ENCODE measurements around the gene PDLIM7.

PDLIM7 gene

DNA sequence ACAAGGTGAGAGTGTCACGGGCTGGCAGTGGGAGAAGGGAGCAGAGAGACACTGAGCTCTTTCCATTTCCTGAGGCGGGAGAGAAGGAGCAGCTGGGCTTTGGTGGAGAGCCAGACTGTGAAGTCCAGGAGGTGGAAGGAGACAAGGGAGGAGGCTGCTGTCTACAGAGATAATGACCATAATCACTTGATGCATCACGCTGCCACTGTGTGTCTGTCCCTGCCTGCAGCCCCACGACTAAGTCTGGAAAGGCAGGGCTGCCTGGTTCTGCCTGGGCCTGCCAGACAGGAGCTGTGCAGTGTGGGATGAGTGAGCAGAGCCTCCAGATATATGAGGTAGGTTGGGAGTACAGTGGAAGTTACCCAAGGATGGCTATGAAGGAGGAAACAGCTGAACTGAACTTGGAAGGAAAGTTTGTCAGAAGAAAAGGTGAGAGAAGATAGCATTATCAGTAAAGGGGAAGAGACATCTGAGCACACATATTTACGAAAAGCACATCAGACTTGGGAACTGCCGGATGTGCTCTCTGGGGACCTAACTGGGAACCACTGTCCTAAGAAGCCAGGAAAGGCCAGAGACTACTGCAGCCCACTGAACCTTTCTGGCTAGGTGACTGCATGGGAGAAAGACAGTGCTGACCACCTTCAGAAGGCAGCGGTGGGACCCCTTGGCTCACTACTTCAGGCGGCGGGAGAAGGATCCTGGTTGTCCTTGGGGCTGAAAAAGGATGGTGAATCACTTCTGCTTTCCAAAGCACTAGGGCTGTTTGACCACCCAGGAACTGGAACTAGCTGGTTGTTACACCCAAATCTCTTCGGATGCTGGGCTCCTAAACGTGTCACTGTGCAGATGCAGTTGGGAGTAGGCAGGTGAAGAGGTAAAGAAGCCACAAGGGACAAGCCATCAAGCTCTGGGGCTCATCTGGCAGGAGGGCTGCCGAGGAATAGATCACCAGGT, 32.1 kb upstream of the PDLIM7 start:
- no peak for DNase-seq (ENCODE audit: low read depth)

DNA sequence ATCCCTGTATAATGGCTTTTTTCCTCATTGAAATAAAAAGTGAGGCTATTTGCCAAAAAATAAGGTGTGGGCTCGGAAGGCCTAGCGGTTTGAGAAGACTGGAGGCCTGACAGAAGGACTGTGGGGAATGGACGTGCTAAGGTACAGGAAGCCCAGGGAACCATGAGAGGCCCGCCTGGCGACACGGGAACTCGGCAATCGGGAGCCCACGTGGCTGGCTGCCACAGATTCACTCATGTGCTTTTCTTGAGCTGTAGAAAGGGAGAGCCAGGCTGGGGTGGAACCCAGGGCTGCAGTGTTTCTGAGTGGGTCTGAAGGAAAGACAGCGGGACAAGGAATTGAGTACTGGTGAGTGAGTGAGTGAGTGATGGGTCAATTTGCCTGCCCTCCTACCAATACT, 31.2 kb upstream of the PDLIM7 start:
- no peak for DNase-seq (ENCODE audit: low read depth)
- TF ChIP-seq, protein P1, sequence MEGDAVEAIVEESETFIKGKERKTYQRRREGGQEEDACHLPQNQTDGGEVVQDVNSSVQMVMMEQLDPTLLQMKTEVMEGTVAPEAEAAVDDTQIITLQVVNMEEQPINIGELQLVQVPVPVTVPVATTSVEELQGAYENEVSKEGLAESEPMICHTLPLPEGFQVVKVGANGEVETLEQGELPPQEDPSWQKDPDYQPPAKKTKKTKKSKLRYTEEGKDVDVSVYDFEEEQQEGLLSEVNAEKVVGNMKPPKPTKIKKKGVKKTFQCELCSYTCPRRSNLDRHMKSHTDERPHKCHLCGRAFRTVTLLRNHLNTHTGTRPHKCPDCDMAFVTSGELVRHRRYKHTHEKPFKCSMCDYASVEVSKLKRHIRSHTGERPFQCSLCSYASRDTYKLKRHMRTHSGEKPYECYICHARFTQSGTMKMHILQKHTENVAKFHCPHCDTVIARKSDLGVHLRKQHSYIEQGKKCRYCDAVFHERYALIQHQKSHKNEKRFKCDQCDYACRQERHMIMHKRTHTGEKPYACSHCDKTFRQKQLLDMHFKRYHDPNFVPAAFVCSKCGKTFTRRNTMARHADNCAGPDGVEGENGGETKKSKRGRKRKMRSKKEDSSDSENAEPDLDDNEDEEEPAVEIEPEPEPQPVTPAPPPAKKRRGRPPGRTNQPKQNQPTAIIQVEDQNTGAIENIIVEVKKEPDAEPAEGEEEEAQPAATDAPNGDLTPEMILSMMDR (conservative IDR thresholded peaks at IDR 0.05; ENCODE audit: low read depth, low read length), result no peak
- H3K4me3 ChIP-seq (ENCODE audit: low read length), result no peak overlapping the region

More for the DNA sequence above, 32.1 kb upstream of the PDLIM7 start:
- TF ChIP-seq, protein P1 (conservative IDR thresholded peaks at IDR 0.05; ENCODE audit: low read depth, low read length), result no peak
- H3K4me3 ChIP-seq (ENCODE audit: low read length), result no peak overlapping the region

DNA sequence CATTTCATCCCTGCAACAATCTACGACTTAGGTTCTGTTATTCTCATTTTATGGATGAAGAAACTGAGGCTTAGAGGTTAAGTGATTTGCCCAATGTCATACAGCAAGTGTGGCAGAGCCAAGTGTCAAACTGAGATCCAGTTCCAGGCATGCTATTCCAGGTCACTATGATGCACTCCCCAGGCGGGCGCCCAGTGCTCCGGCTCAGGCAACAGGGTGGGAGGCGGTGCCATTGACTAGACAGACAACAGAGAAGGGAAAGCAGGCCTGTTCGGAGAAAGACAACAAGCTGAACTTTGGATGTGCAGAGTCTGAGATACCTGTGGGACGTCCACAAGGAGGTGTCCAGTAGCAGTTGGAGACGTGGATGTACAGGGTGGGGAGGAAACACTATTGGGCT, 30.2 kb upstream of the PDLIM7 start:
- no peak overlapping the region for H3K4me3 ChIP-seq (ENCODE audit: low read length)
- DNase-seq (ENCODE audit: low read depth), result no peak
- TF ChIP-seq, protein P1 (conservative IDR thresholded peaks at IDR 0.05; ENCODE audit: low read depth, low read length), result no peak

DNA sequence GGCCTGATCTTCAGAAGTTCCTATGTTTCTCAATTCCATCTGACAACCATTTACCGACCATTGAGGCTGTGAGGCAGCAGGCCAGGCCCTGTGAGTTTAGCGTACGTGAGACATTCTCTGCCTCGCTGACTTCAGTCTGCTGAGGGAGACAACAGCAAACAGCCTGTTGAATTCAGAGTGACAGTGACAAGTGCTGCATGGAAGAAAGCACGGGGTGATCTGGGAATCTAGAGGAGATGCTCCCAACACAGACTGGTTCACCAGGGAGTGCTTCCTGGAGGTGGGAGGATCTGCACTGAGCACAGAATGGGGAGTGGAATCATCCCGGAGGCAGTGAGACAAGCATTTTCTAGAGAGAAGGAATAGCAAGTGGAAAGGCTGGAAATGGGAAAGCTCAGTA, 29.4 kb upstream of the PDLIM7 start:
- no peak for DNase-seq (ENCODE audit: low read depth)
- H3K4me3 ChIP-seq (ENCODE audit: low read length), result no peak overlapping the region
- TF ChIP-seq, protein P1 (conservative IDR thresholded peaks at IDR 0.05; ENCODE audit: low read depth, low read length), result no peak

DNA sequence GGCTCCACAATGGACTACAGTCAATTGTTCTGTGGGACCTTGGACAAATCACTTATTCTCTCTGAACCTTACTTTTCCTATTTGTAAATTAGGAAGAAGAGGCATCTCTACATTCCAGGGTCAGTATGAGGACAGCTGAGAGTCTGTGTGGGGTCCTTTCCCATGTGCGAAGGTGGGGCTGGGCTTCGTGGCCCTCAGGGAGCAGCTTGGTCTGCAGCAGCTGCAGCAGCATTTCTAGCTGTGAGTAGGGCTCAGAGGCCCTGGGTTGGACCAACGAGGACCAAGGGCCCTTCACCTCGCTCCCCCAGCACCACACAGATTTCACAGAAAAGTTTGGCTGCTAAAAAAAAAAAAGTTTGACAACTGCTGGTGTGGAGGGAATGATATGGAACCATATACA, 28.8 kb upstream of the PDLIM7 start:
- TF ChIP-seq, protein P1 (conservative IDR thresholded peaks at IDR 0.05; ENCODE audit: low read depth, low read length), result no peak
- no peak overlapping the region for H3K4me3 ChIP-seq (ENCODE audit: low read length)
- no peak for DNase-seq (ENCODE audit: low read depth)

DNA sequence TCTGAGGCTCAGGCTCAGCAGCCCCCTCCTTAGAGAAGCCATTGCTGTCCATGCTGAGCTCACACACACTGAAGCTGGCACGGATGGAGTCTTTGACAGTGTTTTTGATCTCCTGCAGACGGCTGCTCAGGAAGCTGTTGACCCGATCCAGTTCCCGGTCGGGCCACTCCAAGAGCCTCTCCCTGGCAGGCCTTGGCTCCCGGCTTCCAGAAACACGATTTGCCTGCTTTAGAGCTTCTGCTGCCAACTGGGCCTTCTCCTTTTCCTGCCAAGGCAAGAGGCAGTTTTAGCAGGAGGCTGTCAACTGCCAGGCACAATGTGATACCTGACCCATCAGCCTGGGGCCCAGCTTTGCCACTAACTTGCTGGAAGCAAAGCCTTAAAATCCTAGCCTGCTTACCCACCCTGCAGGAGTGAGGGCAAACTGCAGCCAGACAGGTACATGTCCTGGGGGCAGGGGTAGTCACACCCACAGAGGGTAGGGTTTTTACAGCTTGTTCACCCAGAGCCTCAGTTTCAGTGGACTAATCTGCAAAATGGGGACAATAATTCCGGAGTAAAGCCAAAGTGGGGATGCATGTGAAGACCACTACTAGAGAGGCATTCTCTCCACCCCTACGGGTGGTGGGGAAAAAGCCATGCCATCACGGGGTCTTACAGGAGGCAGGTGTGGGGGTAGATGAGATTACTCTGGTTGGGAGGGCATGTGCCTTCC, 27.7 kb upstream of the PDLIM7 start:
- TF ChIP-seq, protein P1 (conservative IDR thresholded peaks at IDR 0.05; ENCODE audit: low read depth, low read length), result no peak
- H3K4me3 ChIP-seq (ENCODE audit: low read length), result no peak overlapping the region
- DNase-seq (ENCODE audit: low read depth), result no peak

Data from retinal pigment epithelial cell (primary cell).